ENCODE data around the gene TCP11. TPM values are rescaled to one million over a fixed set of nuclear protein-coding genes. Genes with fewer than 3 reads are reported as not detected.

TCP11 gene
- total RNA-seq, 3 donors from 2014 or later = 0.32 to 0.66 TPM; not detected in 1

DNA sequence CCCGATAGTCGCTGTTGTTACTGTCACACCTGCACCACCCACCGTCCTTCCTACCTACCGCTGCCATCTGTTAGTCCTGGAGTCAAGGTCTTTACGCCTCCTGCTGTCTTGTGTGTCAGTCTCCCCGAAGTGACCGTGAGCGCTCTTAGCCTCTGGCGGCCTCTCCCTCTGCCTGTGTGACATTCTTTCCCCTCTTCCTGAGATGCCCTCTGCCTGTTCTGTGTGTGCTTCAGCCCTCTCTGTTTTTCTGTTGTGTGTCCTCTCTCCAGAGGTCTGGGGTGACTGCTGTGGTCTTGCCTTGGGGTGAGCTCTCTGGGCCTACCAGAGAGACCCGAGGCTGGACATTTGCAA, 54.9 kb downstream of the TCP11 start:
- no peaks in the 10 kb centered on the region for H3K27me3 ChIP-seq
- no peaks in the 10 kb centered on the region for H3K9me3 ChIP-seq
- intact Hi-C loops (cut with DNase I; ENCODE audit: low total_unique reads) = no loop called here
- H3K4me1 ChIP-seq = peaks cover 0 to 6% of the 10 kb centered on the region in 2 donors
- no peak for TF ChIP-seq POLR2AphosphoS5 (IDR thresholded peaks at IDR 0.05)
- TF ChIP-seq POLR2A (IDR thresholded peaks at IDR 0.05) = no peak
- TF ChIP-seq, protein P1, sequence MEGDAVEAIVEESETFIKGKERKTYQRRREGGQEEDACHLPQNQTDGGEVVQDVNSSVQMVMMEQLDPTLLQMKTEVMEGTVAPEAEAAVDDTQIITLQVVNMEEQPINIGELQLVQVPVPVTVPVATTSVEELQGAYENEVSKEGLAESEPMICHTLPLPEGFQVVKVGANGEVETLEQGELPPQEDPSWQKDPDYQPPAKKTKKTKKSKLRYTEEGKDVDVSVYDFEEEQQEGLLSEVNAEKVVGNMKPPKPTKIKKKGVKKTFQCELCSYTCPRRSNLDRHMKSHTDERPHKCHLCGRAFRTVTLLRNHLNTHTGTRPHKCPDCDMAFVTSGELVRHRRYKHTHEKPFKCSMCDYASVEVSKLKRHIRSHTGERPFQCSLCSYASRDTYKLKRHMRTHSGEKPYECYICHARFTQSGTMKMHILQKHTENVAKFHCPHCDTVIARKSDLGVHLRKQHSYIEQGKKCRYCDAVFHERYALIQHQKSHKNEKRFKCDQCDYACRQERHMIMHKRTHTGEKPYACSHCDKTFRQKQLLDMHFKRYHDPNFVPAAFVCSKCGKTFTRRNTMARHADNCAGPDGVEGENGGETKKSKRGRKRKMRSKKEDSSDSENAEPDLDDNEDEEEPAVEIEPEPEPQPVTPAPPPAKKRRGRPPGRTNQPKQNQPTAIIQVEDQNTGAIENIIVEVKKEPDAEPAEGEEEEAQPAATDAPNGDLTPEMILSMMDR (IDR thresholded peaks at IDR 0.05) = no peak
- no peaks in the 10 kb centered on the region for H3K36me3 ChIP-seq
- H3K4me3 ChIP-seq = no peak overlapping the region
- peak overlapping the region; percentile 2 to 25 for H3K27ac ChIP-seq
- DNase-seq (ENCODE audit: low spot score in 2 of 2) = no peak

DNA sequence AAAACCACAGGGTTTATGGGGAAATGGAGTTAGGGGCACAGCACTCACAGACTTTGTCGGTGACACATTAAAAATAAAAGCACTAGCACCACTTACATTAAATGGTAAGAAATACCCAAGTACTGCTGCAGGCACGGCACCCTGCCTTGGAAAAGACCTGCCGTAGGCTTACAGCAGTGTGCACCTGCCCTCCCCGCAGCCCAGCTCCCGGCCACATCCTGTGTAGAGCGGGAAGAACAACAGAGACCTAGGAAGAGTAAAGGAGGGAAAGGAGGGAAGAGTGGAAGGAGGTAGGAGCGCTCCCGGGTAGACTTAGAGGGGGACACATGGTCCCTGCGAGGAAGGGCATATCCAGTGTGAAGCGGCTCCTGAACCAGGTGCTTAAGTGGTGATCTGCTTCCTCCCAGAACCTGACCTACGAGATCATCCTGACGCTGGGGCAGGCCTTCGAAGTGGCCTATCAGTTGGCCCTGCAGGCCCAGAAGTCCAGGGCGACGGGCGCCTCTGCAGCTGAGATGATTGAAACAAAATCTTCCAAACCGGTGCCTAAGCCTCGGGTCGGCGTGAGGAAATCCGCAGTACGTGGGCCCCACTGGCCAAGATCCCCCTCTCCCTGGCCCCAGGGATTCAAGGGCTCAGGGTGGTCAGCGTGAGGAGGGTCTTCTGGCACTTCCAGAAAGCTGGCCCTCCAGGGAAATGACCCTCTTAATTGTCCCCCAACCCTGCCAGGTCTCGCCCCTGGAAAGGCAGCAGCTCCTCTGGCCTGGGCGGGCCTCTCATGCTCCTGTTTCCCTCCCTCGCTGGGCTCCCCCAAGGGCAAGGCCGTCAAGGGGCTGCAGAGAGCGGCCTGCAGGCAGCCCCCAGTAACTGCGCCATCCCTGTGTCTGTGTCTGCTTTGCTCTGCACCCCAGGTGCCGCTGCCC, 55.5 kb downstream of the TCP11 start:
- no peak overlapping the region for H3K4me3 ChIP-seq
- no peak for DNase-seq (ENCODE audit: low spot score in 2 of 2)
- no peaks in the 10 kb centered on the region for H3K36me3 ChIP-seq
- peaks cover 0 to 6% of the 10 kb centered on the region in 2 donors for H3K4me1 ChIP-seq
- no peaks in the 10 kb centered on the region for H3K27me3 ChIP-seq
- peak overlapping the region; percentile 10 to 25 for H3K27ac ChIP-seq
- TF ChIP-seq, protein P1 (IDR thresholded peaks at IDR 0.05) = no peak
- TF ChIP-seq POLR2AphosphoS5 (IDR thresholded peaks at IDR 0.05) (no peak), POLR2A (IDR thresholded peaks at IDR 0.05) (no peak)
- H3K9me3 ChIP-seq = no peaks in the 10 kb centered on the region
- intact Hi-C loops (cut with DNase I; ENCODE audit: low total_unique reads) = no loop called here

DNA sequence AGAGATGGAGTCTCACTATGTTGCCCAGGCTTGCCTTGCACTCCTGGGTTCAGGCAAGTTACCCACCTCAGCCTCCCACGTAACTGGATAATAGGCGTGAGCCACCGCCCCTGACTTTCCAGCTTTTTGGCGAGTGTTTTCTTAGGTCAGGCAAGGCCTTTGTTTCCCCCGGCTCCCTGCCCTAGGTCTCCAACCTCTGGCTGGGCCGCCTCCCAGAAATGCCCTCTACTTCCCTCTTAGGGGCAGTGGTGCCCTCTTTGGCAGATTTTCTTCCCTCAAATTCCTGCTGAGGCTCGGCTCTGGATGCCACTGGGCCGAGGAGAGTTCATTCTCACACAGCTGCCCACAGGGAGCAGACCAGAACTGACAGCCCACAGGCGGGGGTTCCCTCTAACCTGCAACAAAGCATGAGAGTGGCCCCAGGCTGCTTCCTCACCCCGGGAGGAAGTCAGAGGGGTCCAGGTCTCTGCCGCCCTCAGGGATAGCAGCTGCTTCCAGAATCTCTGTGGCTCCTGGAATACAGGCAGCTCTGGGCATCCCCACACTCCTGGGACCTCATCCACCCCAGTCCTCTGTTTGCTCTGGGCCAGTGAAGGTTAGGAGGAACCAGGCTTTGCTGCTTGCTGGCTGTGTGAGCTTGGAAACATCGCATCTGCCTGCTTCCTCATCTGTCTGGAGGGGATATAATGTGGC, 56.5 kb downstream of the TCP11 start:
- Histone ChIP-seq H3K27ac (peak overlapping the region; percentile 10 to 30), H3K36me3 (no peaks in the 10 kb centered on the region), H3K9me3 (no peaks in the 10 kb centered on the region), H3K4me1 (peaks cover 0 to 6% of the 10 kb centered on the region in 2 donors), H3K27me3 (no peaks in the 10 kb centered on the region), H3K4me3 (no peak overlapping the region)
- intact Hi-C loops (cut with DNase I; ENCODE audit: low total_unique reads) = no loop called here
- TF ChIP-seq, protein P1 (IDR thresholded peaks at IDR 0.05) = no peak
- DNase-seq (ENCODE audit: low spot score in 2 of 2) = no peak

DNA sequence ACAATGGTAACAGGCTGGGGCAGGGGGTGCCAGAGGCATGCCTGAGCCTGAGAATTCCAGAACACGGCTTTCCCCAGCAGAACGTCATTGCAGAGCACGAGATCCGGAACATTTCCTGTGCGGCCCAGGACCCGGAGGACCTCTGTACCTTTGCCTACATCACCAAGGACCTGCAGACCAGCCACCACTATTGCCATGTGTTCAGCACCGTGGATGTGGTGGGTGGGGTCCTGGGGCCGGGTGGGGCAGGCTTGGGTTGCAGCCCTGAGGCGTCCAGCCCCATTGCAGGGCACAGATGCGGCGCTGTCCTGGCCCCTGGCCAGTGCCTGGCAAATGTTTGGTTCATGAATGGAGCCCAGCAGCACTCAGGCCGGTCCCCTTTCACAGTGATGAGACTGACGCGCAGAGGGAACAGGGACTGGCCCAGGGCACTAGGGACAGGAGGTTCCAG, 57.1 kb downstream of the TCP11 start:
- no peak for TF ChIP-seq POLR2AphosphoS5 (IDR thresholded peaks at IDR 0.05)
- intact Hi-C loops (cut with DNase I; ENCODE audit: low total_unique reads) = no loop called here
- DNase-seq (ENCODE audit: low spot score in 2 of 2) = peak in 1 of 2 donors; percentile 45
- peak overlapping the region; percentile 17 to 89 for H3K27ac ChIP-seq
- H3K4me1 ChIP-seq = peaks cover 0 to 6% of the 10 kb centered on the region in 2 donors
- no peaks in the 10 kb centered on the region for H3K9me3 ChIP-seq
- no peak overlapping the region for H3K4me3 ChIP-seq
- H3K27me3 ChIP-seq = no peaks in the 10 kb centered on the region
- H3K36me3 ChIP-seq = no peaks in the 10 kb centered on the region

DNA sequence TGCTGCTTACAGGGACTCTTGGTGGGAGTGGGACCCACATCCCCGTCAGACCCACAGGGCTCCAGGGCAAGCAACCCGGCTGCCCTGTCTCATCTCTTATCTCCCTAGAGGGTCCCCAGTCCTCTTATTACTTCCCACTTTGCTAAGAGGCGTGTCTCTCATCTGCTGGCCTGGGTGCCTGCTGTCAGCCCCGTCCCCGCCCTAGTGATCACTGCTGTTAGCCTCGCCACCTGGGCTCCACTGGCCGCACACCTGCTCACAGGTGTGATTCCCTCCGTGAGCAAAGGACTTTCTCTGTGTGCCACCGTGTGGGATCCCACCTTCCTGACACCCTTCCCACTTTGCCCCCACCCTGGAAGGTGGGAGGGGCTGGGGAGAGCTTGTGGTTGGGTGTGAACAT, 57.6 kb downstream of the TCP11 start:
- H3K27me3 ChIP-seq = no peaks in the 10 kb centered on the region
- TF ChIP-seq POLR2A (IDR thresholded peaks at IDR 0.05) = no peak
- TF ChIP-seq, protein P1 (IDR thresholded peaks at IDR 0.05) = no peak
- TF ChIP-seq POLR2AphosphoS5 (IDR thresholded peaks at IDR 0.05) = no peak
- peaks cover 0 to 6% of the 10 kb centered on the region in 2 donors for H3K4me1 ChIP-seq
- no peaks in the 10 kb centered on the region for H3K9me3 ChIP-seq
- no peak for DNase-seq (ENCODE audit: low spot score in 2 of 2)
- H3K4me3 ChIP-seq = no peak overlapping the region
- H3K36me3 ChIP-seq = no peaks in the 10 kb centered on the region
- peak overlapping the region; percentile 17 to 89 for H3K27ac ChIP-seq
- intact Hi-C loops (cut with DNase I; ENCODE audit: low total_unique reads) = no loop called here
